Sigmoid colon (tissue), 7 donors: ENCODE results near the gene HSBP1L1. TPM values are rescaled to one million over a fixed set of nuclear protein-coding genes. Genes with fewer than 3 reads are reported as not detected.
"Not testable (repeated sequence)": the region's sequence is repeated elsewhere in the genome, so short reads cannot be mapped to it uniquely, and the experiment has no call there.

Experiments used
- DNase-seq: peaks from one replicate; pipeline ENCODE4 v3.0.0-alpha.2; 2019
- H3K27ac ChIP-seq, 4 donors: fragments of 200-600 bp; sonication (generic); one replicate each; pipeline ENCODE4 v1.5.1; 2016 to 2019; ENCODE audit warnings: mild to moderate bottlenecking in 1 of 4
- H3K27me3 ChIP-seq, 3 donors: fragments of 200-600 bp; sonication (generic); one replicate each; pipeline ENCODE4 v1.5.1; 2019; ENCODE audit warnings: mild to moderate bottlenecking in 1 of 3
- H3K36me3 ChIP-seq, 4 donors: fragments of 200-600 bp; sonication (generic); one replicate each; pipeline ENCODE4 v1.5.1; 2016 to 2019
- H3K4me1 ChIP-seq, 4 donors: fragments of 200-600 bp; sonication (generic); one replicate each; pipeline ENCODE4 v1.5.1; 2017 to 2019
- H3K4me3 ChIP-seq, 4 donors: fragments of 200-600 bp; sonication (generic); one replicate each; pipeline ENCODE4 v1.5.1; 2017 to 2019; ENCODE audit warnings: mild to moderate bottlenecking in 2 of 4, moderate library complexity in 1 of 4
- H3K9me3 ChIP-seq, 4 donors: fragments of 200-600 bp in 3 of 4; sonication (generic) in 3 of 4; one replicate each; pipeline versions ENCODE4 v1.5.1 to v1.6.1; 2013 to 2019
- EP300 ChIP-seq, 4 donors: sonication (generic); formaldehyde crosslinking; IDR thresholded peaks; one replicate each; pipeline ENCODE4 v1.6.1; 2017; ENCODE audit warnings: antibody characterized with exemption in 4 of 4
- POLR2A ChIP-seq, 2 donors: fragments of 450-650 bp; IDR thresholded peaks; one replicate each; pipeline ENCODE4 v1.6.1; 2016; ENCODE audit warnings: antibody characterized with exemption in 2 of 2, mild to moderate bottlenecking in 2 of 2, moderate library complexity in 2 of 2
- POLR2AphosphoS5 ChIP-seq, 4 donors: sonication (generic); formaldehyde crosslinking; IDR thresholded peaks; one replicate each; pipeline ENCODE4 v1.6.1; 2017; ENCODE audit warnings: antibody characterized with exemption in 4 of 4
- WGBS, 2 donors: extraction: QIAGEN DNeasy Blood & Tissue Kit; methylation state at CpG; one replicate each; pipeline ENCODE4 v1.1.7; 2013; 5-methylcytosine and 5-hydroxymethylcytosine counted together
- intact Hi-C: fragments of 100-400 bp; cut with DNase I; formaldehyde crosslinking; loops from one replicate; pipeline ENCODE4 v1.15.1; 2023
- polyA plus RNA-seq, 3 donors: library from polyadenylated mRNA; stranded (reverse); fragments of 200-250 nt; gene quantifications; one replicate each; pipeline ENCODE4 v1.2.3, GENCODE V29; 2013
- total RNA-seq, 4 donors: library from RNA; depleted of rRNA; stranded (reverse); fragments of >200 nt; gene quantifications; one replicate each; pipeline ENCODE4 v1.1.0, GENCODE V29; 2016
- TF ChIP-seq, protein P1 (sequence below), 4 experiments: fragments of 450-650 bp in 3 of 4; fragments of 200-600 bp in 1 of 4; IDR thresholded peaks; one replicate each; pipeline ENCODE4 v1.5.1; 2016 to 2019; ENCODE audit warnings: antibody characterized with exemption in 4 of 4, mild to moderate bottlenecking in 3 of 4, moderate library complexity in 2 of 4
- donor health status: healthy with polysubstance abuse.
- donor health status: Bipolar disorder and iron deficiency.
- donor health status: healthy.

The HSBP1L1 gene
- total and polyA plus RNA-seq, 7 donors, result 15.8 to 86.5 (median 21.0) TPM

- 81% methylated on average over 12 of the region's 12 CpGs for WGBS, 2 donors
- H3K36me3 ChIP-seq, result no peaks in the 10 kb centered on the region
- intact Hi-C loops, result no loop called here
- H3K9me3 ChIP-seq, result no peaks in the 10 kb centered on the region
- TF ChIP-seq, protein P1, sequence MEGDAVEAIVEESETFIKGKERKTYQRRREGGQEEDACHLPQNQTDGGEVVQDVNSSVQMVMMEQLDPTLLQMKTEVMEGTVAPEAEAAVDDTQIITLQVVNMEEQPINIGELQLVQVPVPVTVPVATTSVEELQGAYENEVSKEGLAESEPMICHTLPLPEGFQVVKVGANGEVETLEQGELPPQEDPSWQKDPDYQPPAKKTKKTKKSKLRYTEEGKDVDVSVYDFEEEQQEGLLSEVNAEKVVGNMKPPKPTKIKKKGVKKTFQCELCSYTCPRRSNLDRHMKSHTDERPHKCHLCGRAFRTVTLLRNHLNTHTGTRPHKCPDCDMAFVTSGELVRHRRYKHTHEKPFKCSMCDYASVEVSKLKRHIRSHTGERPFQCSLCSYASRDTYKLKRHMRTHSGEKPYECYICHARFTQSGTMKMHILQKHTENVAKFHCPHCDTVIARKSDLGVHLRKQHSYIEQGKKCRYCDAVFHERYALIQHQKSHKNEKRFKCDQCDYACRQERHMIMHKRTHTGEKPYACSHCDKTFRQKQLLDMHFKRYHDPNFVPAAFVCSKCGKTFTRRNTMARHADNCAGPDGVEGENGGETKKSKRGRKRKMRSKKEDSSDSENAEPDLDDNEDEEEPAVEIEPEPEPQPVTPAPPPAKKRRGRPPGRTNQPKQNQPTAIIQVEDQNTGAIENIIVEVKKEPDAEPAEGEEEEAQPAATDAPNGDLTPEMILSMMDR (IDR thresholded peaks at IDR 0.05), result no peak
- H3K4me3 ChIP-seq, result no peak overlapping the region
- peaks cover 0 to 17% (median 7%) of the 10 kb centered on the region in 4 donors for H3K4me1 ChIP-seq
- peaks cover 0 to 17% (median 3%) of the 10 kb centered on the region in 3 donors for H3K27me3 ChIP-seq
- H3K27ac ChIP-seq, result no peak overlapping the region
- peak; percentile 53 for DNase-seq
Observed at GRCh38 chr18:79955302-79956075, 9.0 kb upstream of the HSBP1L1 start.

DNA sequence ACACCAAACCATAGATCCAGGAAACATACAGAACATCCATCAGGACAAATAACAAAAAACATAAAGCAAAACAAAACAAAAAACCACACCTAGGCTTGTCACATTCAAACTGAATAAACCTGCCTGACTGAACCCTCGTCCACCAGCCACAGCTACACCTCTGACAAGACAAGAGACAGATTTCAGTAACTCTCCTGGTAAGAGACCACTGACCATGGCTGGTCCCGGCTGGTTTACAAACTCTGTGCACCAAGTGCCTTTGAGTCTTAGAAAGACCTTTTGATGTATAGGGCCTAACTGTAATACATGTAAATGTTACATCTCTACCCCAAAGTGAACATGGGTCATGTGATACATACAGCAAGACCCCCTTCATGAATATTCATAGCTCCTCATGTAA, 8.2 kb upstream of the HSBP1L1 start:
- Histone ChIP-seq H3K4me3 (no peak overlapping the region), H3K27ac (no peak overlapping the region), H3K36me3 (no peaks in the 10 kb centered on the region), H3K4me1 (peaks cover 0 to 14% (median 6%) of the 10 kb centered on the region in 4 donors), H3K27me3 (peaks cover 0 to 24% (median 3%) of the 10 kb centered on the region in 3 donors), H3K9me3 (no peaks in the 10 kb centered on the region)
- peak; percentile 17 for DNase-seq
- intact Hi-C loops, result no loop called here
- 63 to 84% methylated on average over 2 of the region's 2 CpGs for WGBS, 2 donors
- TF ChIP-seq EP300 (IDR thresholded peaks at IDR 0.05) (no peak), POLR2AphosphoS5 (IDR thresholded peaks at IDR 0.05) (no peak), POLR2A (IDR thresholded peaks at IDR 0.05) (no peak)
- TF ChIP-seq, protein P1 (IDR thresholded peaks at IDR 0.05), result no peak

DNA sequence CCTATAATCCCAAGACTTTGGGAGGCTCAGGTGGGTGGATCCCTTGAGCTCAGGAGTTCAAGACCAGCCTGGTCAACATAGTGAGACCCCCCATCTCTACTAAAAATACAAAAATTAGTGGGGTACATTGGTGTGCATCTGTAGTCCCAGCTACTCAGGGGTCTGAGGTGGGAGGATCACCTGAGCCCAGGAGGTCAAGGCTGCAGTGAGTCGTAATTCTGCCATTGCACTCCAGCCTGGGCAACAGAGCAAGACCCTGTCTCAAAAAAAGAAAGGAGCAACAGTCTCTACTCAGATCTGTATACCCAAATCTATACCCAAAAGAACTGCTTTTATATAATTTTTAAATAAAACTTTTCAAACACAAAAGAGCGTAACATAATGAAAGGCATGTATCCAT, 5.5 kb upstream of the HSBP1L1 start:
- Histone ChIP-seq H3K27me3 (peaks cover 0 to 39% (median 3%) of the 10 kb centered on the region in 3 donors), H3K9me3 (no peaks in the 10 kb centered on the region), H3K27ac (no peak overlapping the region), H3K4me3 (no peak overlapping the region), H3K36me3 (no peaks in the 10 kb centered on the region), H3K4me1 (peaks cover 0 to 2% (median 1%) of the 10 kb centered on the region in 4 donors)
- 97 to 98% methylated on average over 2 of the region's 2 CpGs for WGBS, 2 donors
- TF ChIP-seq, protein P1 (IDR thresholded peaks at IDR 0.05), result no peak
- TF ChIP-seq POLR2A (IDR thresholded peaks at IDR 0.05), result no peak
- no peak for DNase-seq
- intact Hi-C loops, result no loop called here

- peaks cover 0 to 14% (median 8%) of the 10 kb centered on the region in 4 donors for H3K4me1 ChIP-seq
- H3K4me3 ChIP-seq, H3K36me3 ChIP-seq, DNase-seq, H3K9me3 ChIP-seq, H3K27ac ChIP-seq, intact Hi-C loops: not testable (repeated sequence)
- peaks cover 0 to 39% (median 3%) of the 10 kb centered on the region in 3 donors for H3K27me3 ChIP-seq
- WGBS, 2 donors, result 5 to 16% methylated on average over 12 of the region's 12 CpGs
Observed at GRCh38 chr18:79960161-79960801, 4.2 kb upstream of the HSBP1L1 start.

- H3K27ac ChIP-seq, result no peak overlapping the region
Observed at GRCh38 chr18:79960921-79961526, 3.4 kb upstream of the HSBP1L1 start.

More at GRCh38 chr18:79960921-79961526, 3.4 kb upstream of the HSBP1L1 start:
- no peak for DNase-seq
- H3K36me3 ChIP-seq, result no peaks in the 10 kb centered on the region
- no peak for TF ChIP-seq POLR2A (IDR thresholded peaks at IDR 0.05)
- TF ChIP-seq, protein P1 (IDR thresholded peaks at IDR 0.05), result no peak
- TF ChIP-seq EP300 (IDR thresholded peaks at IDR 0.05), result no peak
- TF ChIP-seq POLR2AphosphoS5 (IDR thresholded peaks at IDR 0.05), result no peak
- H3K4me3 ChIP-seq, result no peak overlapping the region
- no peaks in the 10 kb centered on the region for H3K9me3 ChIP-seq
- intact Hi-C loops, result no loop called here
- 74 to 91% methylated on average over 16 of the region's 16 CpGs for WGBS, 2 donors
- peaks cover 0 to 19% (median 11%) of the 10 kb centered on the region in 4 donors for H3K4me1 ChIP-seq
- peaks cover 0 to 39% (median 3%) of the 10 kb centered on the region in 3 donors for H3K27me3 ChIP-seq
